Germinal center (tissue), 1 donor: Measurements from ENCODE around the gene TOP1.
A peak's percentile ranks its signal among the peaks of the same experiment; 100 is the strongest.

Experiments
- DNase-seq: peaks from one replicate; pipeline ENCODE4 v3.0.0; 2012; ENCODE audit warnings: mixed read lengths, low spot score

Gene TOP1

DNA sequence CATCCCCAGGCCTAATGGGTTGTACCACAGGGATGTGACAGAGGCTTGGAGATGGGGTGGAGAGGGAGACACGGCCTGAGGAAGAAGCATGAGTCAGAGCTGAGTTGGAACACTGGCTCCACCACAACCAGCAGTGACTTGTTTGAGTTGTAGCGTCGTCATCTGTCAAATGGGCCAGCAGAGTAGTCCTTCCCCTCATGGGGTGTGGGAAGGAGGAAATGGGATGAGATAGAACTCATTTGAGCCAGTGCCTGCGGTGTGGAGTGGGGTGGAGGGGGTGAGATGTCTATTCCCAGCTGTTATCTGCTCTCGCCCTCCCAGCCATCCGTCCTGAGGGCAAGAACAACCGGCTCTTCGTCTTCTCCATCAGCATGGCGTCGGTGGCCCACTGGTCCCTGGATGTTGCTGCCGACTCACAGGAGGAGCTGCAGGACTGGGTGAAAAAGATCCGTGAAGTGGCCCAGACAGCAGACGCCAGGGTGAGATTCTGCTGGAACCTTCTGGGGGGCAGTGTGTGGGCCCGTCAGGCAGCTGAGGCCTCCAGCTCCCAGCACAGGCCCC, 141.2 kb downstream of the TOP1 start:
- DNase-seq: no peak

DNA sequence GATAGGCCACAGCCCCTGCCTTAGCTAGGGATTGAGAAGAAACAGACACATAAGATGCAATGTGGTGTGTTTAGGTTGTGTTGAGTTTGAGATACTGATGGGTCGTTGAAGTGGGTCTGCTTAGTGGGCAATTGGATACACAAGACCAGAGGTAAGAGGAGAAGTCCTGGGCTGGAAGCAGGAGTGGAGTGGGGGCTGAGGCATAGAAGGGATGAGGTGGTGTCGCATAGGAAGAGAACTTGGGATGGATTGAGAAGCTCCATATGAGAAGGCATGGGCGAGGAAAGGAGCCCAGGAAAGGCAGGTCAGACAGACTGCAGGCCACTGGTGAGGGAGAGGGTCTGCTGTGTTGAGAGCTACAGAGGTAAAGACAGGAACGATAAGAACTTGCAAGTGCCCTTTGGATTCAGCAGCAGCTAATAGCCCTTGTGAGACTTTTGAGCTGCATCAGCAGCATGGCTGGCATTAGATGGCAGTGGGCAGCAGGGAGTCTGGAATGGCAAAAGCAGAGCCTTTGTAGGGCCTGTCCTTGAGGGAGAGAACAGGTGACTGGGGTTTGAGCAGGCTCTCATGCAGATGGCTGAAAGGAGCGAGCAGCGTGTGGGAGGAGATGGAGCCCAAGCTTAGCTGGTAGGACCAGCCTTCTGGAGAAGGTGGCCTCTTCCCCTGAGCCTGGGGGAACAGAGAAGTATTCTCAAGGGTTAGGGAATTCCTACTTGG, 141.9 kb downstream of the TOP1 start:
- no peak for DNase-seq

DNA sequence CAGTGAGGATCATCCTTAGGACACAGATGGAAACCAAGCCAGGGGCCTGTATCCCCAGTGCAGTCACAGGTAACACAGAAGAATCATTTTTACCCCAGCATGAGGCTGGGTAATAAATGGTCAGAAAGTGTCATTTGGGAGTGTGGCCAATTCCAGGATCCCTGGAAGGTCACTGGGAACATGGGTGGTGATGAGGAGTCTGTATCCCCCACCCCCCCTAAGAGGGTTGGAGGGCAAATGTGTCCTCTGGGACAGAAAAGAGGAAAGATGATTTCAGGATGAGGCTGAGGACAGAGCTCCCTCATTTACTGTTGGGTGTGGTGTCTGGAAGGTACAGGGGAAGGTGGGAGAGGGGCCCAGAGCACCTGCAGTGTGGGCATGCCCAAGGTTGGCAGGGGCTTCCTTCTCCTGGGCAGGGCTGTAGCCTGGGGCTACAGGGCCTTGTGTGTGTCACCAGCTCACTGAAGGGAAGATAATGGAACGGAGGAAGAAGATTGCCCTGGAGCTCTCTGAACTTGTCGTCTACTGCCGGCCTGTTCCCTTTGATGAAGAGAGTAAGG, 143.2 kb downstream of the TOP1 start:
- DNase-seq: no peak

GRCh38 chr20:41172296-41173140, 143.9 kb downstream of the TOP1 start:
- no peak for DNase-seq

DNA sequence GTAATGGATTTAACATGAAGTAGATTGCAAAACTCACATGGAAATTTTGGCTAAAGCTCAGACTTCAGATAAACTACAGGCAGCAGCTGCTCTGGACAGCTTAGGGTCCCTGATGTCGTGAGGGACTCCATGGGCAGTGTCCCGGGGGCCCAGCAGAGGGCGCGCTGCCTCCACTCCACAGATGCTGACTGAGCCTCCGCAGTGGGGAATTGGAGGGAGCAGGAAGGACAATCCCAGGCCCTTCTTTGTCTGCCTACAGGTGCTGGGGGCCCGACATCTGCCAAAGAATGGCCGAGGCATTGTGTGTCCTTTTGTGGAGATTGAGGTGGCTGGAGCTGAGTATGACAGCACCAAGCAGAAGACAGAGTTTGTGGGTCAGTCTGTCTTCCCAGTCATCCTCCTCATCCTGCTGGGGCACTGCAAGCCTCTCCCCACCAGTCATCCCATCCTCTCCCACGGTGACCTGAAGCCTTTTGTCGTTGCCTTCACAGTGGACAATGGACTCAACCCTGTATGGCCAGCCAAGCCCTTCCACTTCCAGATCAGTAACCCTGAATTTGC, 144.6 kb downstream of the TOP1 start:
- peak; percentile 74 for DNase-seq

DNA sequence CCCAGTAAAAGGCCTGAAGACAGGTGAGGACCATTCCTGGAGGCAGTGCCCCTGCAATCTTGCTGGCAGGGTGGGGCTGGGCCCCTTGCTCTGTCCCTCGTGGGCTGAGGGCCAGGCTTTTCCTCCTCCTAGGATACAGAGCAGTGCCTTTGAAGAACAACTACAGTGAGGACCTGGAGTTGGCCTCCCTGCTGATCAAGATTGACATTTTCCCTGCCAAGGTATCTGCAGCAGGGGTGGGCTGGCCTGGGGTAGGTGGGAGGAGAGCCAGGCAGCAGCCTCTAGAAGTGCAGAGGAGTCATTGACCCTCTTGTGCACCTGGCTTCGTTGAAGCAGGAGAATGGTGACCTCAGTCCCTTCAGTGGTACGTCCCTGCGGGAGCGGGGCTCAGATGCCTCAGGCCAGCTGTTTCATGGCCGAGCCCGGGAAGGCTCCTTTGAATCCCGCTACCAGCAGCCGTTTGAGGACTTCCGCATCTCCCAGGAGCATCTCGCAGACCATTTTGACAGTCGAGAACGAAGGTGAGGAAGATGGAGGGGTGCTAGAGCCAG, 145.2 kb downstream of the TOP1 start:
- DNase-seq: no peak
